PC-9 (cell line): ENCODE measurements around the gene CFAP77. TPM values are rescaled to one million over a fixed set of nuclear protein-coding genes. Genes with fewer than 3 reads are reported as not detected.
"Not testable (repeated sequence)": the region's sequence is repeated elsewhere in the genome, so short reads cannot be mapped to it uniquely, and the experiment has no call there.

Experiments
- BruUV-seq: library from RNA; stranded (reverse); fragments of 400-500 nt; replicated peaks from 2 replicates; lab custom pipeline; 2021; lab: Mats Ljungman, UMichigan
- CTCF ChIA-PET: fragments of 300-600 bp; sonication (Branson Sonifier 250); formaldehyde crosslinking; loops from one replicate; lab custom pipeline; 2022; ENCODE audit warnings: antibody characterized with exemption; lab: Charles Lee
- POLR2A ChIA-PET: fragments of 300-600 bp; sonication (Branson Sonifier 250); formaldehyde crosslinking; loops from one replicate; lab custom pipeline; 2022; ENCODE audit warnings: antibody characterized with exemption; ENCODE audit not compliant: unreplicated experiment; lab: Charles Lee
- DNase-seq, 2 experiments: peaks; one replicate each; pipeline versions ENCODE4 v3.0.0 to v3.0.0-alpha.2; 2015 to 2022; ENCODE audit warnings: mixed read lengths in 1 of 2
- H2AFZ ChIP-seq: fragments of 200-600 bp; sonication (generic); 2 replicates; pipeline ENCODE4 v1.8.1; 2017; ENCODE audit warnings: antibody characterized with exemption
- H3F3A ChIP-seq: fragments of 200-600 bp; sonication (generic); 2 replicates; pipeline ENCODE4 v1.8.1; 2017; ENCODE audit warnings: antibody characterized with exemption, mild to moderate bottlenecking, low read depth; ENCODE audit not compliant: insufficient read depth
- H3K27ac ChIP-seq: fragments of 200-600 bp; sonication (generic); 2 replicates; pipeline ENCODE4 v1.6.1; 2016; ENCODE audit warnings: mixed run types
- H3K27me3 ChIP-seq: fragments of 200-600 bp; sonication (generic); 2 replicates; pipeline ENCODE4 v1.6.1; 2016; ENCODE audit warnings: low read depth, mixed run types; ENCODE audit not compliant: insufficient read depth
- H3K36me3 ChIP-seq: fragments of 200-600 bp; sonication (generic); 2 replicates; pipeline ENCODE4 v1.6.1; 2016; ENCODE audit warnings: low read depth, mixed run types
- H3K4me1 ChIP-seq: fragments of 200-600 bp; sonication (generic); replicated peaks from 2 replicates; pipeline ENCODE4 v1.6.1; 2016; ENCODE audit warnings: mixed run types; ENCODE audit not compliant: insufficient read depth
- H3K4me2 ChIP-seq: fragments of 200-600 bp; sonication (generic); 2 replicates; pipeline ENCODE4 v1.6.1; 2017; ENCODE audit warnings: mixed run types
- H3K4me3 ChIP-seq: fragments of 200-600 bp; sonication (generic); 2 replicates; pipeline ENCODE4 v1.6.1; 2016; ENCODE audit warnings: mixed run types
- H3K79me2 ChIP-seq: fragments of 200-600 bp; sonication (generic); 2 replicates; pipeline ENCODE4 v1.6.1; 2017; ENCODE audit warnings: low read depth, mixed run types
- H3K9me2 ChIP-seq: fragments of 200-600 bp; sonication (generic); 2 replicates; pipeline ENCODE4 v1.8.1; 2017; ENCODE audit warnings: mild to moderate bottlenecking; ENCODE audit not compliant: insufficient read depth
- H3K9me3 ChIP-seq: fragments of 200-600 bp; sonication (generic); 2 replicates; pipeline ENCODE4 v1.8.1; 2016; ENCODE audit warnings: low read depth; ENCODE audit not compliant: insufficient read depth
- H4K20me1 ChIP-seq: fragments of 200-600 bp; sonication (generic); 2 replicates; pipeline ENCODE4 v1.8.1; 2017; ENCODE audit not compliant: insufficient read depth
- EZH2 ChIP-seq: fragments of 200-600 bp; sonication (generic); IDR thresholded peaks from 2 replicates; pipeline ENCODE4 v1.8.0; 2017; ENCODE audit warnings: antibody characterized with exemption, low read depth
- intact Hi-C: fragments of 100-400 bp; cut with micrococcal nuclease; formaldehyde crosslinking; loops from one replicate; pipeline ENCODE4 v1.10.0; 2022; ENCODE audit not compliant: unreplicated experiment
- total RNA-seq: library from RNA; stranded (reverse); gene quantifications from 2 replicates; pipeline ENCODE4 v1.2.3, GENCODE V29; 2021
- TF ChIP-seq, protein P1 (sequence below): fragments of 200-600 bp; sonication (generic); conservative IDR thresholded peaks from 2 replicates; pipeline ENCODE4 v1.6.1; 2017; ENCODE audit warnings: mixed run types, antibody characterized with exemption, mild to moderate bottlenecking, moderate library complexity

Gene CFAP77
- total RNA-seq, 1 experiment from 2014 or later, result not detected

DNA sequence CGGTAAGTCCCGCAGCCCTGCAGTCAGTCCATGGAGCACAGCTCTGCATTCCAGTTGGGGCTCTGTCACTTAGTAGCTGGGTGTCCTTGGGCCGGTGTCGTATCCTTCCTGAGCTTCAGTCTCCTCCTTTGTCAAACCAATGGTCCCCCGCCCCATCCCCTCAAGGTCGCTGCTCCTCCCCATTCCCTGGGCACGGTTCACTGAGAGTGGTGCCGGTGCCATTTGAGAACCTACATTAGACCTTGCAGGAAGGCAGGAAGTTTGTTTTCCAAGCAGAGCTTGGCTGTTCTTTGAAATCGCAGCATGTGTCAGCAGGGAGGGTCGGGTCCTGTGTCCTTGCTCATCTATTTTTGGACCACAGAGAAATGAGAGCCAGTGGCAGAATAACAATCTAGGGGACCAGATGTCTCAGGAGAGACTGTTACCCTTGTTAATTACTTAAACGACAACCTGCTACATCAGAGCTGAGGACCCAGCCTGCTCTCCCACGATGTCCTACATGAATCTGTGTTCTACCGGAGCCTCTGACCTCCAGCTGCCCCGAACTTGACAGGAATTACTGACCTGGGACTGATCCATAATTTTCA is 150.7 kb downstream of the CFAP77 start:
- Histone ChIP-seq H3F3A (no peaks in the 10 kb centered on the region), H2AFZ (no peak overlapping the region), H3K27ac (no peak overlapping the region), H3K27me3 (peaks cover 100% of the 10 kb centered on the region), H3K4me1 (no peaks in the 10 kb centered on the region), H3K9me2 (no peaks in the 10 kb centered on the region), H3K79me2 (no peaks in the 10 kb centered on the region), H3K4me2 (no peak overlapping the region), H3K36me3 (no peaks in the 10 kb centered on the region), H3K9me3 (no peaks in the 10 kb centered on the region), H4K20me1 (no peaks in the 10 kb centered on the region; the same call in 1 of the 2 replicates), H3K4me3 (no peak overlapping the region)
- ChIA-PET POLR2A (no interaction called here), CTCF (interaction anchor here (0.5 kb wide), 1 partner anchor 59 kb away, joined by 18 read pairs; no protein-coding TSS in a partner anchor)
- BruUV-seq, result no TSS peak
- no peak for TF ChIP-seq EZH2
- TF ChIP-seq, protein P1, sequence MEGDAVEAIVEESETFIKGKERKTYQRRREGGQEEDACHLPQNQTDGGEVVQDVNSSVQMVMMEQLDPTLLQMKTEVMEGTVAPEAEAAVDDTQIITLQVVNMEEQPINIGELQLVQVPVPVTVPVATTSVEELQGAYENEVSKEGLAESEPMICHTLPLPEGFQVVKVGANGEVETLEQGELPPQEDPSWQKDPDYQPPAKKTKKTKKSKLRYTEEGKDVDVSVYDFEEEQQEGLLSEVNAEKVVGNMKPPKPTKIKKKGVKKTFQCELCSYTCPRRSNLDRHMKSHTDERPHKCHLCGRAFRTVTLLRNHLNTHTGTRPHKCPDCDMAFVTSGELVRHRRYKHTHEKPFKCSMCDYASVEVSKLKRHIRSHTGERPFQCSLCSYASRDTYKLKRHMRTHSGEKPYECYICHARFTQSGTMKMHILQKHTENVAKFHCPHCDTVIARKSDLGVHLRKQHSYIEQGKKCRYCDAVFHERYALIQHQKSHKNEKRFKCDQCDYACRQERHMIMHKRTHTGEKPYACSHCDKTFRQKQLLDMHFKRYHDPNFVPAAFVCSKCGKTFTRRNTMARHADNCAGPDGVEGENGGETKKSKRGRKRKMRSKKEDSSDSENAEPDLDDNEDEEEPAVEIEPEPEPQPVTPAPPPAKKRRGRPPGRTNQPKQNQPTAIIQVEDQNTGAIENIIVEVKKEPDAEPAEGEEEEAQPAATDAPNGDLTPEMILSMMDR, result no peak
- DNase-seq, result no peak
- intact Hi-C loops, result loop anchor here (1.0 kb wide), 1 partner anchor 67 kb away; no protein-coding TSS in a partner anchor

DNA sequence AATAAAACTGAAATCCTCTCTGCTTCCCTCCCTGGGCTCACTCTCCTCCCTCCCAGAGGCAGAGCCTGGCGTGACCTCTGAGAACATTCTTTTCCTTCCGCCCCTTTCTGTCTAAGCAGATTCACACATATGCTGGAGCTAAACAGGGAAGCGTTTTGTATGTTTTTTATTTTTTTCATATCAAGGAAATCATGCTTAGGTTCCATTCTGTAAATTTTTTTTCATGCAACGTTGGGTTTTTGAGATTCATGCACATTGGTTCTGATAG is 152.2 kb downstream of the CFAP77 start:
- intact Hi-C loops, result no loop called here

DNA sequence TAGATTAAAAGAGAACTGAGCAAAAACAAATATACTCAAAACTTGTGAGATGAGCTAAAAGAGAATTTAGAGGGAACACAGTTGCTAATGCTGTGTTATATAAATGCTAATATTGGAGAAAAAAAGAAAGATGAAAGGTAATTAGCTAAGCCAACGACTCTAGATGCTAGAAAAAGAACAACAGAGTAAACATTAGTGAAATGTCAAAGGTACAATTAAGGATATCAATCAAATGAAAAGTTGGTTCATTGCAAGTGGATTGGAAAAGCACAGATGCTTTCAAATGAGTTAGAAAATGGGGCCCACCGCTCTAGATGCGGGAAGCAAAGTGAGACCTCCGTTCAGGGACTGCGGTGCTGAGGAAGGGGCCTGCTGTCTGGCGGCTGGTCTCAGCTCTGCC is 154.5 kb downstream of the CFAP77 start:
- Histone ChIP-seq H2AFZ (no peak overlapping the region), H3K27ac (no peak overlapping the region), H3K4me2 (no peak overlapping the region), H3K9me2 (no peaks in the 10 kb centered on the region), H3K9me3 (no peaks in the 10 kb centered on the region), H3K4me3 (no peak overlapping the region), H3K36me3 (no peaks in the 10 kb centered on the region), H3K4me1 (no peaks in the 10 kb centered on the region), H3K79me2 (no peaks in the 10 kb centered on the region), H3K27me3 (peaks cover 100% of the 10 kb centered on the region), H3F3A (no peaks in the 10 kb centered on the region), H4K20me1 (no peaks in the 10 kb centered on the region; the same call in 1 of the 2 replicates)
- no peak for TF ChIP-seq EZH2
- TF ChIP-seq, protein P1, result no peak
- no peak for DNase-seq
- intact Hi-C loops, result no loop called here
- POLR2A ChIA-PET, result no interaction called here
- BruUV-seq, result no TSS peak
- CTCF ChIA-PET, result interaction anchor here (0.6 kb wide), 1 partner anchor 139 kb away, joined by 8 read pairs; no protein-coding TSS in a partner anchor

More for the DNA sequence above, 152.2 kb downstream of the CFAP77 start:
- POLR2A ChIA-PET, result no interaction called here
- Histone ChIP-seq H3K4me2 (no peak overlapping the region), H3K27ac (no peak overlapping the region), H2AFZ (no peak overlapping the region), H3K9me3 (no peaks in the 10 kb centered on the region), H3K79me2 (no peaks in the 10 kb centered on the region), H3K9me2 (no peaks in the 10 kb centered on the region), H3K4me3 (no peak overlapping the region), H3F3A (no peaks in the 10 kb centered on the region), H3K27me3 (peaks cover 100% of the 10 kb centered on the region), H3K36me3 (no peaks in the 10 kb centered on the region), H4K20me1 (no peaks in the 10 kb centered on the region; the same call in 1 of the 2 replicates), H3K4me1 (no peaks in the 10 kb centered on the region)
- CTCF ChIA-PET, result no interaction called here
- no peak for DNase-seq
- BruUV-seq, result no TSS peak
- TF ChIP-seq, protein P1, result no peak

GRCh38 chr9:132568787-132569186 is 158.8 kb downstream of the CFAP77 start:
- H3K79me2 ChIP-seq, H2AFZ ChIP-seq, H3K9me3 ChIP-seq, H3K27ac ChIP-seq, H3K9me2 ChIP-seq, H3F3A ChIP-seq, H3K4me3 ChIP-seq, H3K4me1 ChIP-seq, H3K36me3 ChIP-seq, POLR2A ChIA-PET, H3K4me2 ChIP-seq, intact Hi-C loops, H4K20me1 ChIP-seq, BruUV-seq, DNase-seq: not testable (repeated sequence)
- CTCF ChIA-PET, result interaction anchor here (0.5 kb wide), 1 partner anchor 808 kb away, joined by 4 read pairs; no protein-coding TSS in a partner anchor
- H3K27me3 ChIP-seq, result peaks cover 97% of the 10 kb centered on the region
